IPS-18a (cell line): ENCODE measurements around the gene KLHL26.
A peak's percentile ranks its signal among the peaks of the same experiment; 100 is the strongest.

Source experiments
- H3K27ac ChIP-seq: one replicate; pipeline ENCODE4 v1.5.1; 2013; ENCODE audit warnings: low read length
- H3K27me3 ChIP-seq: one replicate; pipeline ENCODE4 v1.6.1; 2013; ENCODE audit warnings: mild to moderate bottlenecking, low read length; ENCODE audit not compliant: control insufficient read depth, insufficient read depth
- H3K36me3 ChIP-seq: one replicate; pipeline ENCODE4 v1.6.1; 2013; ENCODE audit warnings: low read depth, low read length; ENCODE audit not compliant: control insufficient read depth
- H3K4me1 ChIP-seq: one replicate; pipeline ENCODE4 v1.6.1; 2013; ENCODE audit warnings: low read depth, low read length; ENCODE audit not compliant: control insufficient read depth
- H3K4me3 ChIP-seq: one replicate; pipeline ENCODE4 v1.5.1; 2013; ENCODE audit warnings: low read length
- H3K9ac ChIP-seq: one replicate; pipeline ENCODE4 v1.6.1; 2013; ENCODE audit warnings: mild to moderate bottlenecking, low read length, moderate library complexity
- H3K9me3 ChIP-seq: one replicate; pipeline ENCODE4 v1.6.1; 2013; ENCODE audit warnings: low read depth, low read length; ENCODE audit not compliant: control insufficient read depth

Gene KLHL26

GRCh38 chr19:18604820-18605159, 32.0 kb upstream of the KLHL26 start:
- peaks cover 18% of the 10 kb centered on the region for H3K4me1 ChIP-seq

GRCh38 chr19:18605196-18605545, 31.7 kb upstream of the KLHL26 start:
- Histone ChIP-seq H3K9ac (no peak overlapping the region), H3K4me1 (peaks cover 21% of the 10 kb centered on the region), H3K4me3 (no peak overlapping the region), H3K36me3 (no peaks in the 10 kb centered on the region), H3K27ac (no peak overlapping the region), H3K27me3 (peaks cover 92% of the 10 kb centered on the region), H3K9me3 (no peaks in the 10 kb centered on the region)

More at GRCh38 chr19:18604820-18605159, 32.0 kb upstream of the KLHL26 start:
- H3K27me3 ChIP-seq, result peaks cover 92% of the 10 kb centered on the region
- H3K4me3 ChIP-seq, result no peak overlapping the region
- H3K9ac ChIP-seq, result no peak overlapping the region
- H3K9me3 ChIP-seq, result no peaks in the 10 kb centered on the region
- no peaks in the 10 kb centered on the region for H3K36me3 ChIP-seq
- no peak overlapping the region for H3K27ac ChIP-seq

GRCh38 chr19:18605546-18606280, 31.1 kb upstream of the KLHL26 start:
- no peak overlapping the region for H3K4me3 ChIP-seq
- H3K4me1 ChIP-seq, result peaks cover 25% of the 10 kb centered on the region
- no peaks in the 10 kb centered on the region for H3K36me3 ChIP-seq
- peaks cover 98% of the 10 kb centered on the region for H3K27me3 ChIP-seq
- no peaks in the 10 kb centered on the region for H3K9me3 ChIP-seq
- H3K27ac ChIP-seq, result no peak overlapping the region
- no peak overlapping the region for H3K9ac ChIP-seq

- no peaks in the 10 kb centered on the region for H3K36me3 ChIP-seq
- no peak within 1 kb of the TSS for H3K4me3 ChIP-seq
- H3K27me3 ChIP-seq, result peaks cover 98% of the 10 kb centered on the region
- no peak within 1 kb of the TSS for H3K27ac ChIP-seq
- no peaks in the 10 kb centered on the region for H3K9me3 ChIP-seq
- H3K9ac ChIP-seq, result no peak within 1 kb of the TSS
- peaks cover 30% of the 10 kb centered on the region for H3K4me1 ChIP-seq
These were observed 30.3 kb upstream of the KLHL26 start, which contains the start of gene CRLF1 for GRCh38 chr19:18606281-18607225. Gene CRLF1 (minus strand): TSS chr19:18606799. CDS start chr19:18606656, 143 bp downstream.

GRCh38 chr19:18607226-18608101, 29.4 kb upstream of the KLHL26 start:
- H3K9me3 ChIP-seq, result no peaks in the 10 kb centered on the region
- H3K4me1 ChIP-seq, result peaks cover 37% of the 10 kb centered on the region
- H3K9ac ChIP-seq, result no peak overlapping the region
- no peak overlapping the region for H3K4me3 ChIP-seq
- H3K36me3 ChIP-seq, result no peaks in the 10 kb centered on the region
- H3K27me3 ChIP-seq, result peaks cover 98% of the 10 kb centered on the region
- no peak overlapping the region for H3K27ac ChIP-seq

- Histone ChIP-seq H3K4me1 (peaks cover 39% of the 10 kb centered on the region), H3K9ac (no peak overlapping the region), H3K27ac (no peak overlapping the region), H3K4me3 (no peak overlapping the region), H3K27me3 (peaks cover 98% of the 10 kb centered on the region), H3K36me3 (no peaks in the 10 kb centered on the region), H3K9me3 (no peaks in the 10 kb centered on the region)
These were observed 28.6 kb upstream of the KLHL26 start for GRCh38 chr19:18608102-18608804.

- peaks cover 98% of the 10 kb centered on the region for H3K27me3 ChIP-seq
- H3K36me3 ChIP-seq, result no peaks in the 10 kb centered on the region
- no peak overlapping the region for H3K27ac ChIP-seq
- H3K4me3 ChIP-seq, result no peak overlapping the region
- peaks cover 41% of the 10 kb centered on the region for H3K4me1 ChIP-seq
- H3K9me3 ChIP-seq, result no peaks in the 10 kb centered on the region
- H3K9ac ChIP-seq, result no peak overlapping the region
These were observed 27.8 kb upstream of the KLHL26 start for GRCh38 chr19:18608805-18609716.

GRCh38 chr19:18609717-18610051, 27.1 kb upstream of the KLHL26 start:
- Histone ChIP-seq H3K27me3 (peaks cover 98% of the 10 kb centered on the region), H3K9me3 (no peaks in the 10 kb centered on the region), H3K4me1 (peaks cover 39% of the 10 kb centered on the region), H3K36me3 (no peaks in the 10 kb centered on the region), H3K9ac (no peak overlapping the region), H3K27ac (no peak overlapping the region), H3K4me3 (no peak overlapping the region)

- H3K4me3 ChIP-seq, result peak overlapping the region; percentile 33
- no peaks in the 10 kb centered on the region for H3K9me3 ChIP-seq
- no peak overlapping the region for H3K27ac ChIP-seq
- peaks cover 39% of the 10 kb centered on the region for H3K4me1 ChIP-seq
- no peak overlapping the region for H3K9ac ChIP-seq
- H3K36me3 ChIP-seq, result no peaks in the 10 kb centered on the region
- H3K27me3 ChIP-seq, result peaks cover 98% of the 10 kb centered on the region
These were observed 26.6 kb upstream of the KLHL26 start for GRCh38 chr19:18610245-18610555.

GRCh38 chr19:18610556-18611326, 26.1 kb upstream of the KLHL26 start:
- Histone ChIP-seq H3K27ac (no peak overlapping the region), H3K36me3 (no peaks in the 10 kb centered on the region), H3K27me3 (peaks cover 98% of the 10 kb centered on the region), H3K4me1 (peaks cover 39% of the 10 kb centered on the region), H3K9ac (no peak overlapping the region), H3K9me3 (no peaks in the 10 kb centered on the region), H3K4me3 (peak overlapping the region; percentile 33)
